A673 (cell line): ENCODE results near the gene HMGA1.

Source experiments
- CTCF ChIP-seq: fragments of 300-800, 200-600 bp; sonication (generic); conservative IDR thresholded peaks from 2 replicates; pipeline ENCODE4 v1.5.1; 2017; ENCODE audit warnings: low read depth, mild to moderate bottlenecking, antibody characterized with exemption, low read length, moderate library complexity, mixed read lengths
- EZH2 ChIP-seq: fragments of 200-600 bp; sonication (generic); IDR thresholded peaks from 2 replicates; pipeline ENCODE4 v1.6.1; 2017; ENCODE audit warnings: borderline replicate concordance, low read depth, mild to moderate bottlenecking, mixed read lengths, antibody characterized with exemption, low read length; ENCODE audit not compliant: poor library complexity, severe bottlenecking

DNA sequence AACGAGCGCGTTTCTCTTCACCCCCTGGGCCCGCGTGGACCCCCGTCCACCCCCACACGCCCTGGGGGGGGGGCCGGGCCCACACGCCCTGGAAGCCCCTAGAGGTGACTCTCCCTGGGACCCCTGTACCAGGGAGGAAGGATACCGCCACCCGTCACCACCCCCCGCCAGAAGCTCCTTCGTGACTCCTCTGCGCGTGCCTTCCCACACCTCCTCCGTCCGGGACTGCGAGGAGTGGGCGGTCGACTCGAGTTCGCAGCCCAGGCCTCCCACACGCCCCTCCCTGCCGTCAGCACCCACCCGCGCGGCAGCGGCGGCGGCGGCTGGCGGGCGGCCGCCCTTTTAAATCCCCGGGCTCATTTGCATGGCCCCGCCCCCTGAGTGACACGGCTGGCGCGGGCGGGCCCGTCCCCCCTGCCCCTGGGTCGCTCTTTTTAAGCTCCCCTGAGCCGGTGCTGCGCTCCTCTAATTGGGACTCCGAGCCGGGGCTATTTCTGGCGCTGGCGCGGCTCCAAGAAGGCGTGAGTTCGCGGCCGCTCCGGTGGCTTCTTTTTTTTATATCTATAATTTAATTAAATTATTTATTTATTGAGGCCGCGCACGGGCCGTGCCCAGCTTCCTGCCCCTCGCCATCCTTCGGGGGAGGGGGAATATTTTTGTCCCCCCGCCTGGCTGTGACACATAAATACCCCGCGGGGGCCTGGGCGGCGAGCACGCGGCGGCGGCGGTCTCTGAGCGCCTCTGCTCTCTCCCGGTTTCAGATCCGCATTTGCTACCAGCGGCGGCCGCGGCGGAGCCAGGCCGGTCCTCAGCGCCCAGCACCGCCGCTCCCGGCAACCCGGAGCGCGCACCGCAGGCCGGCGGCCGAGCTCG is at the start of gene HMGA1:
- no peak for TF ChIP-seq CTCF
- no peak for TF ChIP-seq EZH2
